Stomach (tissue), 4 donors: ENCODE measurements around the gene DNAJC4.

Experiments used
- EP300 ChIP-seq: sonication (generic); formaldehyde crosslinking; IDR thresholded peaks from one replicate; pipeline ENCODE4 v1.6.1; 2017; ENCODE audit warnings: antibody characterized with exemption
- POLR2A ChIP-seq, 4 donors: fragments of 450-650 bp; IDR thresholded peaks; one replicate each; pipeline ENCODE4 v1.6.1; 2016; ENCODE audit warnings: antibody characterized with exemption in 4 of 4, control low read depth in 2 of 4, mild to moderate bottlenecking in 1 of 4, moderate library complexity in 1 of 4
- TF ChIP-seq, protein P1 (sequence below), 7 experiments: fragments of 450-650 bp in 4 of 7; fragments of 200-600 bp in 3 of 7; sonication (generic) in 3 of 7; IDR thresholded peaks; one replicate each; pipeline ENCODE4 v1.5.1; 2016 to 2019; ENCODE audit warnings: antibody characterized with exemption in 7 of 7, control low read depth in 2 of 7, mild to moderate bottlenecking in 1 of 7

- TF ChIP-seq, protein P1, sequence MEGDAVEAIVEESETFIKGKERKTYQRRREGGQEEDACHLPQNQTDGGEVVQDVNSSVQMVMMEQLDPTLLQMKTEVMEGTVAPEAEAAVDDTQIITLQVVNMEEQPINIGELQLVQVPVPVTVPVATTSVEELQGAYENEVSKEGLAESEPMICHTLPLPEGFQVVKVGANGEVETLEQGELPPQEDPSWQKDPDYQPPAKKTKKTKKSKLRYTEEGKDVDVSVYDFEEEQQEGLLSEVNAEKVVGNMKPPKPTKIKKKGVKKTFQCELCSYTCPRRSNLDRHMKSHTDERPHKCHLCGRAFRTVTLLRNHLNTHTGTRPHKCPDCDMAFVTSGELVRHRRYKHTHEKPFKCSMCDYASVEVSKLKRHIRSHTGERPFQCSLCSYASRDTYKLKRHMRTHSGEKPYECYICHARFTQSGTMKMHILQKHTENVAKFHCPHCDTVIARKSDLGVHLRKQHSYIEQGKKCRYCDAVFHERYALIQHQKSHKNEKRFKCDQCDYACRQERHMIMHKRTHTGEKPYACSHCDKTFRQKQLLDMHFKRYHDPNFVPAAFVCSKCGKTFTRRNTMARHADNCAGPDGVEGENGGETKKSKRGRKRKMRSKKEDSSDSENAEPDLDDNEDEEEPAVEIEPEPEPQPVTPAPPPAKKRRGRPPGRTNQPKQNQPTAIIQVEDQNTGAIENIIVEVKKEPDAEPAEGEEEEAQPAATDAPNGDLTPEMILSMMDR (IDR thresholded peaks at IDR 0.05), result no peak
- TF ChIP-seq POLR2A (IDR thresholded peaks at IDR 0.05), result no peak
- no peak for TF ChIP-seq EP300
Measured at GRCh38 chr11:64245401-64245796, 15.1 kb downstream of the DNAJC4 start.
